GM20000 (cell line): ENCODE measurements around the gene CAMSAP1.
"Not testable (repeated sequence)": the region's sequence is repeated elsewhere in the genome, so short reads cannot be mapped to it uniquely, and the experiment has no call there.

Experiments
- DNase-seq: peaks from one replicate; pipeline ENCODE4 v3.0.0; 2012; ENCODE audit warnings: low spot score
- CTCF ChIP-seq: IDR thresholded peaks from 2 replicates; pipeline ENCODE4 v1.5.1; 2012; ENCODE audit warnings: mild to moderate bottlenecking, control low read depth; ENCODE audit errors: extremely low read depth, missing control alignments

The CAMSAP1 gene

DNA sequence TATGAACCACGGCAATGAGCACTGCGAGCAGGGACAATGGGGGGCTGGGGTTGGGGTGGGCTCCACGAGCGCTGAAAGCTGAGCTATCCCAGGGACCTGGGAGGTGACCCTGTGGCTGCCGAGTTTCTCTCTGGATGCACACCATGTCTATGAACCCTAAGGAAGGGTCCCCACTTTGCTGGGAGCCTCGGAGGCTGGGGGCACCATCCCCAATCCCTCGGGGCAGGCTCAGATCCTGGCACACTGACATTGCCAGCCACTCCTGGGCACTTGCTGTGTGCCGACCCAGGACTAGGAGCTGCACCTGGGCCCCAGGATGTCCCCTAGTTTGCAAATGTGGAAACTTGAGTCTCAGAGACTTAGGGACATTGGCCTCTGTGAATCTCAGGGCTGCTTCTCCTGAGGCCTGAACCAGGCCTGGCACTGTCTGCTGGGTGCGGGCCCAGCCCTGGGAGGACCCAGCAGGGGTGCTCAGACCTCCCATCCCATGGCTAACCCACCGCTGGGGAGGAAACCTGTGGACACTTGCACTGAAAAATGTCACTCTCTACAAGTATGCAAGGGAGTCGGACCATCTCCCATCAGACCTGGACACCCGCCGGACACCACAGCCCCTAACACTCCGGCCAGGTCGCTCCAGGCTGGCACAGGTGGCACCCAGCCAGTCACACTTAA is 13.0 kb upstream of the CAMSAP1 start:
- DNase-seq, result no peak
- no peak for TF ChIP-seq CTCF

- no peak for TF ChIP-seq CTCF
- no peak for DNase-seq
Measured at GRCh38 chr9:135919318-135919890, 12.1 kb upstream of the CAMSAP1 start.

GRCh38 chr9:135916227-135916626 is 8.9 kb upstream of the CAMSAP1 start:
- DNase-seq, result not testable (repeated sequence)

- DNase-seq, result no peak
- no peak for TF ChIP-seq CTCF
Measured at GRCh38 chr9:135914921-135915320, 7.6 kb upstream of the CAMSAP1 start.

- DNase-seq, result not testable (repeated sequence)
Measured at GRCh38 chr9:135911233-135911632, 3.9 kb upstream of the CAMSAP1 start.

- no peak for DNase-seq
- TF ChIP-seq CTCF, result no peak
Measured at GRCh38 chr9:135910757-135911156, 3.4 kb upstream of the CAMSAP1 start.

DNA sequence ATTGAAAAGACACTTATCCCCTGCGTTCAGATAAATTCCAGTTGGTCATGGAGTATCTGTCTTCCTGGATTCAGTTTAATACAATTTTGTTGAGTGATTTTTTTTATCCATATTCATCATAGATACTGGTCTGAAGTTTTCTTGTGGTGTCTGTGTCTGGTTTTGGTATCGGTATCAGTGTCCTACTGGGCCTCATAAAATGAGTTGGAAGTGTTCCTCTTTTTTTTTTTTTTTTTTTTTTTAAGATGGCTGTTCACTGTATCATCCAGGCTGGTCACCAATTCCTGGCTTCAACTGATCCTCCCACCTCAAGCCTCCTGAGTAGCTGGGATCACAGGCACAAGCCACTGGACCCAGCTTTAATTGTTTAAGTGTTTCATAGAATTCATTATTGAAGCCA is 2.9 kb upstream of the CAMSAP1 start:
- TF ChIP-seq CTCF, result no peak
- DNase-seq, result no peak

DNA sequence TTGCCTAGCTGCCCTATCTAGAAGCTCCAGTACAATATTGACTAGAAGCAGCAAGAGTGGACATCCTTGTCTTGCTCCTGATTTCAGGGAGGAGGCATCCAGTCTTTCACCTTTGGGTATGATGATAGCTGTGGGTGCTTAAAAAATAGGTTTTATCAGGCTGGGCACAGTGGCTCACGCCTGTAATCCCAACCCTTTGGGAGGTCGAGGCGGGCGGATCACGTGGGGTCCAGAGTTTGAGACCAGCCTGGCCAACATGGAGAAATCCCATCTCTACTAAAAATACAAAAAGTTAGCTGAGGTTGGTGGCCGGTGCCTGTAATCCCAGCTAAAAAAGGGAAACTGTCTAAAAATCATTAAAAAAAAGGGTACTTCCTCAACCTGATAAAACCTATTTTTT is 2.0 kb upstream of the CAMSAP1 start:
- no peak for TF ChIP-seq CTCF
- DNase-seq, result no peak

GRCh38 chr9:135908754-135909204 is 1.4 kb upstream of the CAMSAP1 start:
- DNase-seq, result no peak
- TF ChIP-seq CTCF, result no peak
